Activated CD8-positive, alpha-beta memory T cell treated with anti-CD3 and anti-CD28 coated beads for 24 hours (primary cell): ENCODE data around the gene SF3B2.
"Not testable (repeated sequence)": the region's sequence is repeated elsewhere in the genome, so short reads cannot be mapped to it uniquely, and the experiment has no call there.

ENCODE experiments used
- DNase-seq: peaks from one replicate; pipeline ENCODE4 v3.0.0-alpha.2; 2020

The SF3B2 gene

DNA sequence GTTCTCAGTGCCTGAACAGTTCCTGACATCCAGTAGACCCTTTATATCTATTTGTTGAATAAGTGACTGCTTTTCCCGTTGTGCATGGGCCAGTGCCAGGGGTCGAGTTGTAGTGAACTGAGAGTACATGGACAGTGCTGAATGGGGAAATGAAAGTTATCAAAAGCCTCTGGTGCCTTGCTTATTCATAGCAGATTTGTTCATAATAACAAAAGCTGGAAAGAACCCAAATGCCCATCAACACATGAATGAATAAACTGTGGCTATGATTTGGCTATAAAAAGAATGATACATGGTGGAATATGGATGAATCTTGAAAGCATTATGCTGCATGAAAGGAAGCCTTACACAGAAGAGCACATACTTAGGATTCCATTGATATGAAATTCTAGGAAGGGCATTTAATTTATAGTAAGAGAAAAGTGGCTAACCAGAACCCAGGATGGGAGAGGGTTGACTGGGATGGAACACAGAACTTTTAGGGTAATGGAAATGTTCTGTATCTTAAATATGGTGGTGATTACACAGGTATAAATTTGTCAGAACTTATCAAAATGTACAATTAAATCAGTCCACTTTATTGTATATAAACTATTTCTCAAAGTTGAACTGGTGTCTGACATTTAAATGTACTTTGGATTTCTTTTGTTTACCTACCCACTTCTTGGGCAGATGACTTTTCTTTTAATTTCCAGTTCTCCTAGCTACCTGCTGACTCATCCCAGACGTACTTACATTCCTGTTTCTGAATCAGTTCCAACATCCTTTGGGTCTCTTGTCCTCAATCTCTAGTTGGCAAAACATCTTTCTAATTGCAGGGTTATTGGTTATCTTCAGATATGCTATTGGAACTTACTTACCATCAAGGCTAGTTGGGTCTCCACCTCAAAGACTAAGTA, 60.7 kb downstream of the SF3B2 start:
- no peak for DNase-seq

DNA sequence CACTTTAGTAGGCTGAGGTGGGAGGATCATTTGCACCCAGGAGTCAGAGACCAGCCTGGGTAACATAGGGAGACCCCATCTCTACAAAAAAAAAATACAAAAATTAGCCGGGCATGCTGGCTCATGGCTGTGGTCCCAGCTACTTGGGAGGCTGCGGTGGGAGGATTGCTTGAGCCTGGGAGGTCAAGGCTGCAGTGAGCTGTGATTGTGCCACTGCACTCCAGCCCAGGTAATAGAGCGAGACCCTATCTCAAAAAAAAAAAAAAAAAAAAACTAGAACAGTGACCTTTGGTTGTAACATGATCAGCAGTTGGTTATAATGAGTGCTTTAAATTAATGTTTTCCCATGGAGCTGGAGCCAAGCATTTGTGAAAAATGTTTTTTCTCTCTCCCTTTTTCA, 62.8 kb downstream of the SF3B2 start:
- not testable (repeated sequence) for DNase-seq

DNA sequence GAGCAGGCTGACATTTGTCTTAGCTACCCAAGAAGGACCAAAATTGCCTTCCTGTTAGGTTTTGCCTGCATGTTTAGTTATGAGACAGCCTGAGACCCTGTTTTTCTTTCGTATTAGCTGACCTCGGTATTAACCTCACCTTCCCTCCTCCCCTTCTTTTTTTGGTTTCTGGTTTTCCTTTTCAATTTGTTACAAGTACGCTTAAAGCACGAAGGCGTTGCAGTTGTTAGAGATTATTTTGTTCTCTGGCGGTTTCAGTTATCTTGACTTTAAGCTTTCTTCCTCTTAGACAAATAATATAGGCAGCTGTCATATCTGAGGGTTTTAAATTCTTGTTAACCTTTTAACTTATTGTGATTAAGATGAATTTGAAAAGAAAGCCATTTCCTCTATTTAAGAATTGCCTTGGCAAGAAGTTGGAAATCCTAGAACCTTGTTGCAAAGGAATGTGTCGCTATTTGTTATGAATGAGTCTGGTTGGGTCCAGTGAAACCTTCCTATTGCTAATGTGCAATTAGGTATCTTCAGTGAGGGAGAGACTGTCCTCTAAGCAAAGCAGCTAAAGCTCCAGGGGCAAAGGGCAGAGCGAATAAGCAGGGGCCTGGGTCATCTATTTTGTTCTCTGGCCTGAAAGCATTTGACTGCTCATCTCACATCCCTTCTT, 63.6 kb downstream of the SF3B2 start:
- peak; percentile 48 for DNase-seq

DNA sequence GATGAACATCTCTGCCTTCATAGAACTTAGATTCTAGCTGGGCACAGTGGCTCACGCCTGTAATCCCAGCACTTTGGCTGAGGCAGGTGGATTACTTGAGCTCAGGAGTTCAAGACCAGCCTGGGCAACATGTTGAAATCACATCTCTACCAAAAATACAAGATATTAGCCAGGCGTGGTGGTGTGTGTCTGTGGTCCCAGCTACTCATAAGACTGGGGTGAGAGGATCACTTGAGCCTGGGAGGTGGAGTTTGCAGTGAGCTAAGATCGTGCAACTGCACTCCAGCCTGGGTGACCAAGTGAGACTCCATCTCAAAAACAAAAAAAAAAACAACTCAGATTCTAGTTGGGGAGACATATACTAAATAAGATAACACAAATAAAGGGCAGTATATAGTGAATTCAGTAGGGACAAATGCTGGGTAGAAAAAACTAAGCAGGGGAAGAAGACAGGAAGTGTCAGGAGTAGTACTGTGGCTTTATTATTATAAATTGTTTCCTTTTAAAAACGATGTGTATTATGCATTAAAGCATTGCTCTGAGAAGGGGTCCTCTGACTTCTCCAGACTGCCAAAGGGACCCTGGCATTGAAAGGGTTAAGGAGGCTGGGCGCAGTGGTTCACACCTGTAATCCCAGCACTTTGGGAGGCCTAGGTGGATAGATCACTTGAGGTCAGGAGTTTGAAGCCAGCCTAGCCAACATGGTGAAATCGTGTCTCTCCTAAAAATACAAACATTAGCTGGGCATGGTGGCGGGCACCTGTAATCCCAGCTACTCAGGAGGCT, 64.6 kb downstream of the SF3B2 start:
- DNase-seq = peak; percentile 54

DNA sequence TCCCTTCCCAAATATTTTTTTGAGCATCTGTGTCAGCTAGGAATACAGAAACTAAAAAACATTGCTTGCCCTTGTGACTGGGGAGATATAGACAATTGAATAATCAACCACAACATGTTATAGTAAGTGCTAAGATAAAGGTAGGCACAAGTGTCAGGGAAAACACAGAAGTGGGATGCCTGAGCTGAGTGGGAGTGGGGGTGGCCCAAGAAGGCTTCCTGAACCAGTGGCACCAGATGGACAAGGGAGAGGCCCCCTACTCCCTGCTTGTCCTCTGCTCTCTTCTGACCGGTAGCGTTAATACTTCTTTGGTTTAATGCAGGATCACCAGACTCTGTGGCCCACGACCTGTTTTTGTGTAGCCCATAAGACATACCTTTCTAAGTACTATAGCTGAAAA, 66.7 kb downstream of the SF3B2 start:
- no peak for DNase-seq
